PC-9 (cell line): ENCODE results near the gene GAA. TPM values are rescaled to one million over a fixed set of nuclear protein-coding genes. Genes with fewer than 3 reads are reported as not detected.

Experiments
- BruUV-seq: library from RNA; stranded (reverse); fragments of 400-500 nt; replicated peaks from 2 replicates; lab custom pipeline; 2021; lab: Mats Ljungman, UMichigan
- CTCF ChIA-PET: fragments of 300-600 bp; sonication (Branson Sonifier 250); formaldehyde crosslinking; loops from one replicate; lab custom pipeline; 2022; ENCODE audit warnings: antibody characterized with exemption; lab: Charles Lee
- POLR2A ChIA-PET: fragments of 300-600 bp; sonication (Branson Sonifier 250); formaldehyde crosslinking; loops from one replicate; lab custom pipeline; 2022; ENCODE audit warnings: antibody characterized with exemption; ENCODE audit not compliant: unreplicated experiment; lab: Charles Lee
- DNase-seq, 2 experiments: peaks; one replicate each; pipeline versions ENCODE4 v3.0.0 to v3.0.0-alpha.2; 2015 to 2022; ENCODE audit warnings: mixed read lengths in 1 of 2
- H2AFZ ChIP-seq: fragments of 200-600 bp; sonication (generic); 2 replicates; pipeline ENCODE4 v1.8.1; 2017; ENCODE audit warnings: antibody characterized with exemption
- H3F3A ChIP-seq: fragments of 200-600 bp; sonication (generic); 2 replicates; pipeline ENCODE4 v1.8.1; 2017; ENCODE audit warnings: antibody characterized with exemption, mild to moderate bottlenecking, low read depth; ENCODE audit not compliant: insufficient read depth
- H3K27ac ChIP-seq: fragments of 200-600 bp; sonication (generic); 2 replicates; pipeline ENCODE4 v1.6.1; 2016; ENCODE audit warnings: mixed run types
- H3K27me3 ChIP-seq: fragments of 200-600 bp; sonication (generic); 2 replicates; pipeline ENCODE4 v1.6.1; 2016; ENCODE audit warnings: low read depth, mixed run types; ENCODE audit not compliant: insufficient read depth
- H3K36me3 ChIP-seq: fragments of 200-600 bp; sonication (generic); 2 replicates; pipeline ENCODE4 v1.6.1; 2016; ENCODE audit warnings: low read depth, mixed run types
- H3K4me1 ChIP-seq: fragments of 200-600 bp; sonication (generic); replicated peaks from 2 replicates; pipeline ENCODE4 v1.6.1; 2016; ENCODE audit warnings: mixed run types; ENCODE audit not compliant: insufficient read depth
- H3K4me2 ChIP-seq: fragments of 200-600 bp; sonication (generic); 2 replicates; pipeline ENCODE4 v1.6.1; 2017; ENCODE audit warnings: mixed run types
- H3K4me3 ChIP-seq: fragments of 200-600 bp; sonication (generic); 2 replicates; pipeline ENCODE4 v1.6.1; 2016; ENCODE audit warnings: mixed run types
- H3K79me2 ChIP-seq: fragments of 200-600 bp; sonication (generic); 2 replicates; pipeline ENCODE4 v1.6.1; 2017; ENCODE audit warnings: low read depth, mixed run types
- H3K9me2 ChIP-seq: fragments of 200-600 bp; sonication (generic); 2 replicates; pipeline ENCODE4 v1.8.1; 2017; ENCODE audit warnings: mild to moderate bottlenecking; ENCODE audit not compliant: insufficient read depth
- H3K9me3 ChIP-seq: fragments of 200-600 bp; sonication (generic); 2 replicates; pipeline ENCODE4 v1.8.1; 2016; ENCODE audit warnings: low read depth; ENCODE audit not compliant: insufficient read depth
- H4K20me1 ChIP-seq: fragments of 200-600 bp; sonication (generic); 2 replicates; pipeline ENCODE4 v1.8.1; 2017; ENCODE audit not compliant: insufficient read depth
- CTCF ChIP-seq: fragments of 200-600 bp; sonication (generic); conservative IDR thresholded peaks from 2 replicates; pipeline ENCODE4 v1.6.1; 2017; ENCODE audit warnings: mixed run types, antibody characterized with exemption, mild to moderate bottlenecking, moderate library complexity
- EZH2 ChIP-seq: fragments of 200-600 bp; sonication (generic); IDR thresholded peaks from 2 replicates; pipeline ENCODE4 v1.8.0; 2017; ENCODE audit warnings: antibody characterized with exemption, low read depth
- intact Hi-C: fragments of 100-400 bp; cut with micrococcal nuclease; formaldehyde crosslinking; loops from one replicate; pipeline ENCODE4 v1.10.0; 2022; ENCODE audit not compliant: unreplicated experiment
- total RNA-seq: library from RNA; stranded (reverse); gene quantifications from 2 replicates; pipeline ENCODE4 v1.2.3, GENCODE V29; 2021

The GAA gene
- total RNA-seq, 1 experiment from 2014 or later = 86.9 TPM

DNA sequence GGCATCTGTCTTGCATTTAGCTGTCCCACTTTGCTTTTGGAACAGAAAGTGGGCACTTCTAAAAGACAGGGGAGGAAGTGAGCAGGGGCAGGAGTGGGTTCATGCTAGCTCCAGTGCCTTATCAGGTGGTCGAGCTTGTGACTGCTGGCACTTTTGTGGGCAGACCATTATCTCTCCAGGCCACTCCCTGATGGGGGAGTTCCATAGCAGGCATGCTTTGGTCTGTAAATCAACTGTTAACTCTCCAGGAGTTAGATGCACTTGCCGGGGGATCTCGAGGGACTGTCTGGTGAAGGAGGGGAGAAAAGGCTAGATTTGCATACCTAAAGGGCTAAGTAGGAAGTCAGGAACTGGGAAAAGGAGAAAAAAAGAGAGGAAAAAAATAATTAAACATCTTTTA, 59.2 kb downstream of the GAA start:
- BruUV-seq = no TSS peak
- H3K4me3 ChIP-seq = no peak overlapping the region
- ChIA-PET POLR2A (interaction anchor here (0.6 kb wide), 1 partner anchor 54 kb away, joined by 4 read pairs; no protein-coding TSS in a partner anchor), CTCF (no interaction called here)
- TF ChIP-seq EZH2 = no peak
- H3K36me3 ChIP-seq = no peaks in the 10 kb centered on the region
- no peaks in the 10 kb centered on the region for H3K27me3 ChIP-seq
- H2AFZ ChIP-seq = no peak overlapping the region
- H4K20me1 ChIP-seq = no peaks in the 10 kb centered on the region
- no peak for DNase-seq
- no peak overlapping the region for H3K4me2 ChIP-seq
- intact Hi-C loops = no loop called here
- H3K79me2 ChIP-seq = no peaks in the 10 kb centered on the region
- no peak overlapping the region for H3K27ac ChIP-seq
- no peaks in the 10 kb centered on the region for H3K9me3 ChIP-seq
- H3K9me2 ChIP-seq = no peaks in the 10 kb centered on the region
- no peaks in the 10 kb centered on the region for H3F3A ChIP-seq
- no peaks in the 10 kb centered on the region for H3K4me1 ChIP-seq

- CTCF ChIA-PET = no interaction called here
- no peaks in the 10 kb centered on the region for H3K27me3 ChIP-seq
- intact Hi-C loops = no loop called here
These were observed 62.0 kb downstream of the GAA start for GRCh38 chr17:80163336-80163735.

DNA sequence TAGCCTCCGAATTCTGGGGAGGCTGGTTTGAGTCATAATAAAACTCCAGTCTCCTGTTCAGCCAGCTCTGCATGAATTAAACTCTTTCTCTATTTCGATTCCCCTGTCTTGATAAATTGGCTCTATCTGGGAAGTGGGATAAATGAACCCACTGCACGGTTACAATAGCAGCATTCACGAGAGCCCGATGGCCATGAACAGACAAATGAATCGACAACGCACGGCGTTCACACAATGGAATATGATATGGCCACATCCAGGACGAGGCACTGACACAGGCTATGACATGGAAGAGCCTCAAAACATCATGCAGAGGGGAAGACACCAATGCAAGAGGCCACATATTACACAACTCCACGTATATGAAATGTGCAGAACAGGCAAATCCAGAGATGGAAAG, 62.8 kb downstream of the GAA start:
- H3K4me2 ChIP-seq = no peak overlapping the region
- H2AFZ ChIP-seq = no peak overlapping the region
- H3K4me1 ChIP-seq = peaks cover under 1% of the 10 kb centered on the region; the same call in 1 of the 2 replicates
- no peaks in the 10 kb centered on the region for H3K9me3 ChIP-seq
- ChIA-PET CTCF (no interaction called here), POLR2A (no interaction called here)
- TF ChIP-seq EZH2 (no peak), CTCF (no peak)
- intact Hi-C loops = no loop called here
- no peaks in the 10 kb centered on the region for H3K79me2 ChIP-seq
- no peak for DNase-seq
- H3K9me2 ChIP-seq = no peaks in the 10 kb centered on the region
- H3K27me3 ChIP-seq = no peaks in the 10 kb centered on the region
- H3K4me3 ChIP-seq = no peak overlapping the region
- no peak overlapping the region for H3K27ac ChIP-seq
- H3F3A ChIP-seq = no peaks in the 10 kb centered on the region
- H4K20me1 ChIP-seq = no peaks in the 10 kb centered on the region
- no TSS peak for BruUV-seq
- H3K36me3 ChIP-seq = no peaks in the 10 kb centered on the region

More at GRCh38 chr17:80163336-80163735, 62.0 kb downstream of the GAA start:
- DNase-seq = no peak
- H3K27ac ChIP-seq = no peak overlapping the region
- no peak overlapping the region for H3K4me2 ChIP-seq
- TF ChIP-seq EZH2 = no peak
- TF ChIP-seq CTCF = no peak
- no peaks in the 10 kb centered on the region for H3K9me2 ChIP-seq
- no peaks in the 10 kb centered on the region for H4K20me1 ChIP-seq
- H3K36me3 ChIP-seq = no peaks in the 10 kb centered on the region
- no peaks in the 10 kb centered on the region for H3K79me2 ChIP-seq
- no peak overlapping the region for H3K4me3 ChIP-seq
- H3F3A ChIP-seq = no peaks in the 10 kb centered on the region
- no peaks in the 10 kb centered on the region for H3K9me3 ChIP-seq
- no peaks in the 10 kb centered on the region for H3K4me1 ChIP-seq
- POLR2A ChIA-PET = no interaction called here
- no peak overlapping the region for H2AFZ ChIP-seq
- BruUV-seq = no TSS peak

GRCh38 chr17:80166446-80166845, 65.1 kb downstream of the GAA start:
- TF ChIP-seq EZH2 = no peak
- TF ChIP-seq CTCF = no peak
- H3K4me2 ChIP-seq = no peak overlapping the region
- peak; percentile 29 to 53 for DNase-seq
- H2AFZ ChIP-seq = no peak overlapping the region
- H3K9me3 ChIP-seq = no peaks in the 10 kb centered on the region
- ChIA-PET CTCF (interaction anchor here (0.7 kb wide), 1 partner anchor 322 kb away, joined by 4 read pairs; no protein-coding TSS in a partner anchor), POLR2A (interaction anchor here (0.5 kb wide), 1 partner anchor 481 kb away, joined by 4 read pairs; no protein-coding TSS in a partner anchor)
- BruUV-seq = no TSS peak
- H3K27me3 ChIP-seq = no peaks in the 10 kb centered on the region
- intact Hi-C loops = no loop called here
- no peaks in the 10 kb centered on the region for H3F3A ChIP-seq
- H3K9me2 ChIP-seq = no peaks in the 10 kb centered on the region
- no peaks in the 10 kb centered on the region for H3K36me3 ChIP-seq
- no peak overlapping the region for H3K4me3 ChIP-seq
- H3K4me1 ChIP-seq = peaks cover 12% of the 10 kb centered on the region
- no peaks in the 10 kb centered on the region for H4K20me1 ChIP-seq
- no peak overlapping the region for H3K27ac ChIP-seq
- no peaks in the 10 kb centered on the region for H3K79me2 ChIP-seq
